Stimulated activated CD8-positive, alpha-beta memory T cell treated with anti-CD3 and anti-CD28 coated beads, Interleukin-4, amount 100 ng/mL, for 48 hours (primary cell): ENCODE measurements around the gene ZNF277.

Experiments used
- DNase-seq: peaks from one replicate; pipeline ENCODE4 v3.0.0-alpha.2; 2020

The ZNF277 gene

GRCh38 chr7:112185005-112185834 is 21.3 kb upstream of the ZNF277 start:
- DNase-seq, result no peak

GRCh38 chr7:112186300-112186699 is 20.2 kb upstream of the ZNF277 start:
- DNase-seq, result no peak

- DNase-seq, result no peak
Measured at GRCh38 chr7:112188257-112188656, 18.2 kb upstream of the ZNF277 start.

- DNase-seq, result no peak
Measured at GRCh38 chr7:112189691-112190090, 16.8 kb upstream of the ZNF277 start.

GRCh38 chr7:112190120-112190519 is 16.4 kb upstream of the ZNF277 start:
- no peak for DNase-seq

- DNase-seq, result no peak
Measured at GRCh38 chr7:112192236-112193154, 14.0 kb upstream of the ZNF277 start.

GRCh38 chr7:112193915-112194502 is 12.5 kb upstream of the ZNF277 start:
- no peak for DNase-seq

- DNase-seq, result no peak
Measured at GRCh38 chr7:112195717-112196116, 10.8 kb upstream of the ZNF277 start.

GRCh38 chr7:112197322-112197721 is 9.2 kb upstream of the ZNF277 start:
- DNase-seq, result no peak

- DNase-seq, result no peak
Measured at GRCh38 chr7:112199035-112199655, 7.3 kb upstream of the ZNF277 start.

GRCh38 chr7:112199672-112200071 is 6.8 kb upstream of the ZNF277 start:
- no peak for DNase-seq

GRCh38 chr7:112201411-112201810 is 5.1 kb upstream of the ZNF277 start:
- DNase-seq, result no peak

GRCh38 chr7:112201839-112202238 is 4.7 kb upstream of the ZNF277 start:
- DNase-seq, result no peak

GRCh38 chr7:112202816-112203215 is 3.7 kb upstream of the ZNF277 start:
- DNase-seq, result peak; percentile 39

- no peak for DNase-seq
Measured at GRCh38 chr7:112203365-112203739, 3.1 kb upstream of the ZNF277 start.

GRCh38 chr7:112204499-112205342 is 1.8 kb upstream of the ZNF277 start:
- DNase-seq, result no peak

GRCh38 chr7:112205343-112206237 is 905 bp upstream of the ZNF277 start:
- DNase-seq, result peak; percentile 54

- peak; percentile 27 for DNase-seq
Measured at GRCh38 chr7:112206991-112207592, 597 bp downstream of the ZNF277 start.

GRCh38 chr7:112207765-112208164 is 1.3 kb downstream of the ZNF277 start:
- no peak for DNase-seq

GRCh38 chr7:112211348-112211907 is 4.9 kb downstream of the ZNF277 start:
- DNase-seq, result no peak
